Fibroblast of skin of abdomen (primary cell): ENCODE data around the gene TRPV4. TPM values are rescaled to one million over a fixed set of nuclear protein-coding genes. Genes with fewer than 3 reads are reported as not detected.
"Not testable (repeated sequence)": the region's sequence is repeated elsewhere in the genome, so short reads cannot be mapped to it uniquely, and the experiment has no call there.

ENCODE experiments used
- DNase-seq: peaks from one replicate; pipeline ENCODE4 v3.0.0-alpha.2; 2013
- polyA plus RNA-seq, 2 experiments: library from polyadenylated mRNA; unstranded; fragments of 120-200 nt; gene quantifications; one replicate each; pipeline ENCODE4 v1.2.1, GENCODE V29; 2013; ENCODE audit not compliant: insufficient read length in 2 of 2

The TRPV4 gene
- polyA plus RNA-seq (2013, experiment 1 of 2; ENCODE audit: insufficient read length), result 4.5 TPM
- 4.5 TPM for polyA plus RNA-seq (2013, experiment 2 of 2; ENCODE audit: insufficient read length)

GRCh38 chr12:109833307-109834189 is at the start of gene TRPV4:
TRPV4 (minus strand) TSS chr12:109833398; CDS start chr12:109814796, 18,602 bp downstream.
- peak; percentile 60 for DNase-seq

GRCh38 chr12:109881752-109882151 is 48.6 kb upstream of the TRPV4 start:
- no peak for DNase-seq

- no peak for DNase-seq
These were observed 47.7 kb upstream of the TRPV4 start for GRCh38 chr12:109880938-109881337.

GRCh38 chr12:109880043-109880931 is 47.1 kb upstream of the TRPV4 start, which contains the start of gene GLTP:
GLTP (minus strand) TSS chr12:109880541; CDS start chr12:109880374, 167 bp downstream.
- DNase-seq, result peak; percentile 81

GRCh38 chr12:109879351-109880042 is 46.3 kb upstream of the TRPV4 start:
- DNase-seq, result no peak

- no peak for DNase-seq
These were observed 45.6 kb upstream of the TRPV4 start for GRCh38 chr12:109878749-109879148.

- DNase-seq, result no peak
These were observed 45.0 kb upstream of the TRPV4 start for GRCh38 chr12:109878247-109878625.

GRCh38 chr12:109877504-109878246 is 44.5 kb upstream of the TRPV4 start:
- DNase-seq, result no peak

- no peak for DNase-seq
These were observed 43.2 kb upstream of the TRPV4 start for GRCh38 chr12:109876406-109876805.

- no peak for DNase-seq
These were observed 42.5 kb upstream of the TRPV4 start for GRCh38 chr12:109875572-109876131.

- DNase-seq, result no peak
These were observed 40.5 kb upstream of the TRPV4 start for GRCh38 chr12:109873653-109874052.

- DNase-seq, result no peak
These were observed 38.6 kb upstream of the TRPV4 start for GRCh38 chr12:109871668-109872314.

GRCh38 chr12:109870648-109871047 is 37.5 kb upstream of the TRPV4 start:
- DNase-seq, result peak; percentile 46

GRCh38 chr12:109868182-109869051 is 35.2 kb upstream of the TRPV4 start:
- no peak for DNase-seq

GRCh38 chr12:109864916-109865315 is 31.7 kb upstream of the TRPV4 start:
- DNase-seq, result no peak

- no peak for DNase-seq
These were observed 30.9 kb upstream of the TRPV4 start for GRCh38 chr12:109863847-109864712.

- not testable (repeated sequence) for DNase-seq
These were observed 29.3 kb upstream of the TRPV4 start for GRCh38 chr12:109862491-109862890.

GRCh38 chr12:109861689-109862314 is 28.6 kb upstream of the TRPV4 start:
- DNase-seq, result no peak
